Cardiac muscle cell (in vitro differentiated cells and primary cell): ENCODE results near the gene PARP15. TPM values are rescaled to one million over a fixed set of nuclear protein-coding genes. Genes with fewer than 3 reads are reported as not detected.

Experiments used
- DNase-seq, 2 donors: peaks; one replicate each; pipeline versions ENCODE4 v3.0.0 to v3.0.0-alpha.2; 2010 to 2017; ENCODE audit warnings: low read depth in 1 of 2, low spot score in 1 of 2
- H3K27ac ChIP-seq: fragments of 200-600 bp; sonication (generic); 2 replicates; pipeline ENCODE4 v1.5.1; 2016
- H3K27me3 ChIP-seq: fragments of 200-600 bp; sonication (generic); 2 replicates; pipeline ENCODE4 v1.6.0; 2016; ENCODE audit warnings: control low read depth
- H3K36me3 ChIP-seq: fragments of 200-600 bp; sonication (generic); 2 replicates; pipeline ENCODE4 v1.5.1; 2016; ENCODE audit warnings: control low read depth
- H3K4me1 ChIP-seq: fragments of 200-600 bp; sonication (generic); 2 replicates; pipeline ENCODE4 v1.8.1; 2017; ENCODE audit warnings: low read depth, mild to moderate bottlenecking, mixed run types
- H3K4me3 ChIP-seq: fragments of 200-600 bp; sonication (generic); 2 replicates; pipeline ENCODE4 v1.5.1; 2016; ENCODE audit warnings: mild to moderate bottlenecking
- H3K9me3 ChIP-seq: fragments of 200-600 bp; sonication (generic); 2 replicates; pipeline ENCODE4 v1.5.1; 2017; ENCODE audit warnings: low read depth, mild to moderate bottlenecking, control low read depth
- CTCF ChIP-seq: IDR thresholded peaks from 2 replicates; pipeline ENCODE4 v1.5.1; 2012; ENCODE audit warnings: low read depth, mild to moderate bottlenecking, low read length
- polyA plus RNA-seq: library from polyadenylated mRNA; unstranded; fragments of >200 nt; fragmentation: Nextera tagmentation; extraction: Ambion mirVana; gene quantifications from 2 replicates; pipeline ENCODE4 v1.2.1, GENCODE V29; 2016
- total RNA-seq: library from RNA; depleted of rRNA; stranded (reverse); fragments of >200 nt; gene quantifications from 2 replicates; pipeline ENCODE4 v1.2.3, GENCODE V29; 2016

PARP15 gene
- total and polyA plus RNA-seq, 2 experiments from 2014 or later = 0.05 TPM; not detected in 1

DNA sequence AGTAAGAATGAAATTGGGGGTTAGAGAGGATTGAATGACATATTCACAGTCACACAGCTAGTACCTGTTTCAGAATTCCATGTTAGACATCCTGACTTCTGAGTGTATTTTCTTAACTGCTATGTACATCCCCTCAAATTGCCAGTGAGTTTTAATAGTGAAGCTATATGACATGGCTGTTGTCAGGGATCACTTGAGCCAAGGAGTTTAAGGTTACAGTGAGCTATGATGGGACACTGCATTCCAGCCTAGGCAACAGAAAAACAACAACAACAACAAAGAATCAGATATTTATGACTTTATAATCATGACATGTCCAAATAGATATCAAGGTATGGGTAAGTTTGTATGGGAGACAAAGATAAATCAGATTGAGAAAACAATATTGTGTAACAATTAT lies 16.6 kb downstream of the PARP15 start:
- Histone ChIP-seq H3K36me3 (no peaks in the 10 kb centered on the region), H3K27ac (no peak overlapping the region), H3K4me3 (no peak overlapping the region), H3K27me3 (no peaks in the 10 kb centered on the region), H3K4me1 (no peaks in the 10 kb centered on the region), H3K9me3 (no peaks in the 10 kb centered on the region)
- DNase-seq = no peak
- TF ChIP-seq CTCF = no peak

- Histone ChIP-seq H3K9me3 (no peaks in the 10 kb centered on the region), H3K4me3 (no peak overlapping the region), H3K27ac (no peak overlapping the region), H3K27me3 (no peaks in the 10 kb centered on the region), H3K36me3 (no peaks in the 10 kb centered on the region), H3K4me1 (no peaks in the 10 kb centered on the region)
- TF ChIP-seq CTCF = no peak
- DNase-seq = peak in 1 of 2 donors; percentile 6
These were observed 20.7 kb downstream of the PARP15 start for GRCh38 chr3:122598151-122598550.

GRCh38 chr3:122598556-122598955 lies 21.1 kb downstream of the PARP15 start:
- no peaks in the 10 kb centered on the region for H3K9me3 ChIP-seq
- no peak overlapping the region for H3K27ac ChIP-seq
- no peaks in the 10 kb centered on the region for H3K27me3 ChIP-seq
- no peaks in the 10 kb centered on the region for H3K4me1 ChIP-seq
- no peak overlapping the region for H3K4me3 ChIP-seq
- DNase-seq = no peak
- TF ChIP-seq CTCF = no peak
- no peaks in the 10 kb centered on the region for H3K36me3 ChIP-seq

- Histone ChIP-seq H3K27ac (no peak overlapping the region), H3K27me3 (no peaks in the 10 kb centered on the region), H3K4me1 (no peaks in the 10 kb centered on the region), H3K36me3 (no peaks in the 10 kb centered on the region), H3K9me3 (no peaks in the 10 kb centered on the region), H3K4me3 (no peak overlapping the region)
- TF ChIP-seq CTCF = no peak
- no peak for DNase-seq
These were observed 24.7 kb downstream of the PARP15 start for GRCh38 chr3:122602011-122602710.

DNA sequence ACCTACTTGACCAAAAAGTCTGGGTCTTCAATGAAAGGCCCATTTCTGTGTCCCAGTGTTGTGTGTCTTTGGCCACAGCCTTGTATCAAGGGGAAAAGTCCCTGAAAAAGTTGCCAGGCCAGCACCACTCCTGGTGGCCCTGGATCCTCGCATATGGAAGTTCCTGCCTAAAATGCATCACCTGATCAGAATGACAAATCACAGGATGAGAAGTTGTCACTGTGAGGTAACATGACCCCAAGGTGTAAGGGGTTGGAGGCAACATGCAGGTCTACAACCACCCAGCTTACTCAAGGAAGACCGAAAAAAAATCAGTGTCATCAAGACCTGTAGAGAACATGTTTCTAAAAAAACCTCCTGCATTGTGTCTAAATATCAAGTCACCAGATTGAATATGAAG lies 25.6 kb downstream of the PARP15 start:
- Histone ChIP-seq H3K9me3 (no peaks in the 10 kb centered on the region), H3K36me3 (no peaks in the 10 kb centered on the region), H3K27ac (no peak overlapping the region), H3K4me1 (no peaks in the 10 kb centered on the region), H3K27me3 (no peaks in the 10 kb centered on the region), H3K4me3 (no peak overlapping the region)
- DNase-seq = no peak
- no peak for TF ChIP-seq CTCF
